Epithelial cell of esophagus (primary cell): ENCODE results near the gene KATNAL1.

Experiments
- DNase-seq: peaks from one replicate; pipeline ENCODE4 v3.0.0; 2010; ENCODE audit warnings: low read depth
- H3K4me3 ChIP-seq: 2 replicates; pipeline ENCODE4 v1.5.1; 2011; ENCODE audit warnings: mild to moderate bottlenecking, low read length, control low read depth
- TF ChIP-seq, protein P1 (sequence below): IDR thresholded peaks from 2 replicates; pipeline ENCODE4 v1.5.1; 2011; ENCODE audit warnings: low read depth, mild to moderate bottlenecking, low read length, control low read depth, inconsistent platforms; ENCODE audit not compliant: insufficient read depth; ENCODE audit errors: missing control alignments

KATNAL1 gene

DNA sequence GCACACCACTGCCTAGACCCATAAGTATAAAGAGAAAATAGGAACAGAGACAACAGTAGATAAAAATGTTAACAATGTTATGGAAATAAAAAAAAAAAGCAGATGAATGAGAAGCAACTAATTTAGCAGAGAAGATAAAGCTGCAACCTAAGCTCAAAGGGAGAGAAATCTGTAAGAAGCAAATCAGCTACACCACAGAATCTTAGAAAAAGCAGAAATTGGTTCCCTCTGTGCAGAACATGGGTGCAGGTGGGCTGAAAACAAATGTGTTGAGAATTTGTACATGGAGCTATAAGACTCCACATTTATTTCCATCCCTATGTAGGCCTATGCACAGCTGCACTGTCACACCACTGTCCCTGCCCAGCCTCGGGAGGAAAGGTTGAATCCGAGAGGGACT is 44.8 kb upstream of the KATNAL1 start:
- TF ChIP-seq, protein P1, sequence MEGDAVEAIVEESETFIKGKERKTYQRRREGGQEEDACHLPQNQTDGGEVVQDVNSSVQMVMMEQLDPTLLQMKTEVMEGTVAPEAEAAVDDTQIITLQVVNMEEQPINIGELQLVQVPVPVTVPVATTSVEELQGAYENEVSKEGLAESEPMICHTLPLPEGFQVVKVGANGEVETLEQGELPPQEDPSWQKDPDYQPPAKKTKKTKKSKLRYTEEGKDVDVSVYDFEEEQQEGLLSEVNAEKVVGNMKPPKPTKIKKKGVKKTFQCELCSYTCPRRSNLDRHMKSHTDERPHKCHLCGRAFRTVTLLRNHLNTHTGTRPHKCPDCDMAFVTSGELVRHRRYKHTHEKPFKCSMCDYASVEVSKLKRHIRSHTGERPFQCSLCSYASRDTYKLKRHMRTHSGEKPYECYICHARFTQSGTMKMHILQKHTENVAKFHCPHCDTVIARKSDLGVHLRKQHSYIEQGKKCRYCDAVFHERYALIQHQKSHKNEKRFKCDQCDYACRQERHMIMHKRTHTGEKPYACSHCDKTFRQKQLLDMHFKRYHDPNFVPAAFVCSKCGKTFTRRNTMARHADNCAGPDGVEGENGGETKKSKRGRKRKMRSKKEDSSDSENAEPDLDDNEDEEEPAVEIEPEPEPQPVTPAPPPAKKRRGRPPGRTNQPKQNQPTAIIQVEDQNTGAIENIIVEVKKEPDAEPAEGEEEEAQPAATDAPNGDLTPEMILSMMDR, result no peak
- no peak for DNase-seq
- H3K4me3 ChIP-seq, result no peak overlapping the region

DNA sequence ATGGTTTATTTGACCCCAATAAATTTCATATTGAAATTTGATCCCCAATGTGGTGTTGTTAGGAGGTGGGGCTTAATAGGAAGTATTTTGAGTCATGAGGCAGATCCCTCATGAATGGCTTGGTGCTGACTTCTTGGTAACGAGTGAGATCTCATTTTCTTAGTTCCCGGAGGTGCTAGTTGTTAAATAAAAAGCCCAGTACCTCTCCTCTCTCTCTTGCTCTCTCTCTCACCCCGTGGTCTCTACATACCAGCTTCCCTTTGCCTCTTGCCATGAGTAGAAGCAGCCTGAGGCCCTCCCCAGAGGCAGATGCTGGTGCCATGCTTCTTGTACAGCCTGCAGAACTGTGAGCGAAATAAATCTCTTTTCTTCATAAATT is 39.4 kb upstream of the KATNAL1 start:
- TF ChIP-seq, protein P1, result no peak
- DNase-seq, result no peak
- no peak overlapping the region for H3K4me3 ChIP-seq

DNA sequence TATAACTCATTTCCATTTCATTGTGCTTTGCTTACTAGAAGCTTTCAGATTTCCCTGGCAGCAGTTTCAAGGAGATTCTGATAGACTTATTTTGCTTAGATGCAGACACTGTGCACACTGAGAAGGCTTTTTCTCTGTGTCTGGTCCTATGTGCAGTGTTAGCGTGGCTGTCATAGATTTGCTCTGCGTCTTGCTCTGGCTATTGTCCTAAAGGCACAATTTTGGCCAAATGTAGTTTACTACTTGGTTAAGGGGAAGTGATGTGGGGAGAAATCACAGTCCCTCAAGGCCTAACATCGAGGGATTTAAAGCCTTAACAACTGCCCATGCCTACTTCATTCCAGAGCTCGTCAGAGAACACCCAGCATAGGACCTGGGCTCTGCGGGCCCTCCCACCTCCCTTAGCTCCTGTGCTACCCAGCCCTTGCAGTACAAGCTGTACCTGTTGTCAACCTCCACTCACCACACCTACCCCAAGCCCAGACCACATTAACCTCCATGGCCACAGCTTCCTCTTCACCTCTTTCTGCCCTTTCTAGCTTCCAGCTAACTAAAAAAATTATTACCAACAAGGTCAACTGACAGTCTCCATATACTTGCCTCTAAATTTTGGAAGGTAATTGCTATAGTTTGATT is 38.9 kb upstream of the KATNAL1 start:
- TF ChIP-seq, protein P1, result no peak
- DNase-seq, result no peak
- no peak overlapping the region for H3K4me3 ChIP-seq

DNA sequence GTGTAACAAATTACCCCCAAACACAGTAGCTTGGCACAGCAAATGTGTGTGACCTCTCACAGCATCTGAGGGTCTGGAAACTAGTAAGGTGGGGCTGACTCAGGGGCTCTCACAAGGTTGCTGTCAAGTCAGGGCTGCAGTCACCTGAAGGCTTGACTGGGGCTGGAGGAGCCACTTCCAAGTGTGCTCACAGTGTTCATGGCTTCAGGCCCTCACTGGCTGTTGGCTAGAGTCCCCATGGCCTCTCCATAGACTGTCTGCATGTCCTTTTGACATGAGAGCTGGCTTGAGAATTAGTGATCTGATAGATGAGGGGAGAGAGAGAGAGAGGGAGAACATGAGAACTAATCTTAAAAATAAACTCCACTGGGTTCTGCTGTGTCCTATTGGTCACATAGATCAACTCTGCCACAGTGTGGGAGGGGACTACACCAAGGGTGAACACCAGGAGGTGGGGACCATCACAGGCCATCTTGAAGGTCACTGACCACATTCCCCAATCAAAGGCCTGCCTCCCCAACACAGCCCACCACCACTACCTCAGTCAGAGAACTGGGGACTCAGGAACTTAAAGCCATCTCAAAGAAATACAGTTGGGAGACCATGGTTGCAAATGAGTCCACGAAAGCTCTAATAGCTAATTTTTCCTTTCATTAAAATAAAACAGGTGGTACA is 38.2 kb upstream of the KATNAL1 start:
- no peak overlapping the region for H3K4me3 ChIP-seq
- no peak for DNase-seq
- TF ChIP-seq, protein P1, result no peak

DNA sequence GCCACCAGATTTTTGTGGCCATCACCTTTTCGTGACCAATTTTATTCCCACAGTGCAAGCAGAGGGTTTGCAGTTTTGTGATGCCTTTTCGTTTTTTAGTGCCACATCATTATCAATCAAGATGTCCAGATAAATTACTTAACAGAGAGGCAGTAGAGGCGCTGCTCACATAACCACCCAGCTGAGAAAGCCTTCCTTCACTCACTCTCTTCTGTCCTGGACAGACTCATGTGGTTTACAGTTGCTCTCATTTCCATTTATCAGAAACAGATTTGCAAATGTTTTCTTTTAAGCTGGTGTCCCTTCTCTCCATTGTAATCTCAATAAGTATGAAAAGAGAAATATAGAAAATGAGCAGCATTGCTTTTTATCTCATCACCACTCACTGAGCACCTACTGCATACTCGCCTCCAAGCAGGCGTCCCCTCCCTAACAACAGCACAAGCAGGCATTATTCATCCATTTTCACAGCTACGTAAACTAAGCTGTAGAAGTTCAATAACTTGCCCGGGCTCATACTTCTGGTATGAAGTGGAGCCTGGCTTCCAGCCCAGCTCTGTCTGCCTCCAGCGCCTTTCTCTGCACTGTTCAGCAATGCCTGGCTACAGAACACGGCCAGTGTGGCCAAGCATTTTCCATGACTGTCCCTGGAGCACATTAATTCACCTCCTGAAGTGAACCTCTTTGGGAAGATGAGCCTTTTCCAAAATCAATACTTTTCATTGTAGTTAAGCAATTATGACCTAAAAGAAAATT is 34.6 kb upstream of the KATNAL1 start:
- TF ChIP-seq, protein P1, result no peak
- no peak overlapping the region for H3K4me3 ChIP-seq
- peak; percentile 95 for DNase-seq

DNA sequence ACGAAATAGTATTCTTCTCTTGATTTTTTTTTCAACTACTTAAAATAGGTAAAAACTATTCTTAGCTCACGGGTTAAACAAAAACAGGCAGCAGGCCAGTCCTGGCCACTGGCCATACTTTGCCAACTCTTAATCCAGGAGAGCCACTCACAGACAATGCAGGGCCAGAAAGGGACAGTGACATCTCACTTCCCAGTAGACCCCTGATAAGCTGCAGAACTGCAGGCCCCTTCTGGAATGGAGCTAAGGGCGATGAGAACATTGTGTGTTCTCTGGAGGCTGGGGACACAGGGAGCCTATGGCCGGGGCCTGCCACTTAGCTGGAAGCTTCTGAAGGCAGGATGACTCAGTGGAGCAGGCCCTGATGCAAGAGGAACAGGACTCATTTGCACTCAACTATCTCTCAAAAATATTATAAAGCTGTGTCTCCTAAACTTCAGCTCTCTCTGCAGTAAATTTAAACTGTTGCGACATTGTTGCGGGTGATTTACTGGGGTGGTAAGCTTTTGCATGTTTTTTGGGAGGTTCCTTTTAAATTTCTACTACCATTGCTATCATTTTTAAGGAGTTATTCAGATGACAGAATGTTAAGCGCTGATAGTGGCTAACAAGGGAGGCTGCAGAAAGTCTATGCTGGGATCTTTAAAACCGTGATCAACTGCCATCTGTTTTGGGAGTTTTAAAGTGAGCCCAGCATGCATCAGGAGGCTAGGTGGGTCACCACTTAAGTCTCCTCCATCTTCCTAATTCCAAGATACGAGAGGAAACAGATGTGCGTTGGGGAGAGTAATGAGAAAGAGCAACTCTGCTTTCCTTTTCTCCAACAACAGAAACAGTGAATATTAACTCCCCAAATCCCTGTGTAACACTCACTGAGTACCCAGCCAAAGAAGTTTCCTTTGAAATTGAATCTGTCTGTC is 33.2 kb upstream of the KATNAL1 start:
- TF ChIP-seq, protein P1, result no peak
- H3K4me3 ChIP-seq, result no peak overlapping the region
- peak; percentile 86 for DNase-seq
